Left lung (tissue), 10 donors: ENCODE results near the gene S100PBP. TPM values are rescaled to one million over a fixed set of nuclear protein-coding genes. Genes with fewer than 3 reads are reported as not detected.
"Not testable (repeated sequence)": the region's sequence is repeated elsewhere in the genome, so short reads cannot be mapped to it uniquely, and the experiment has no call there.

ENCODE experiments used
- ATAC-seq: fragments of 200-7000 bp; cut with Tn5 transposase; one replicate; pipeline ENCODE4 v1.9.1; 2020; ENCODE audit warnings: moderate library complexity
- DNase-seq, 4 donors: peaks; one replicate each; pipeline ENCODE4 v3.0.0-alpha.2; 2013 to 2020
- H3K27ac ChIP-seq, 2 donors: fragments of 200-600 bp; sonication (generic) in 1 of 2; one replicate each; pipeline versions ENCODE4 v1.5.0 to v1.8.0; 2020 to 2021
- H3K27me3 ChIP-seq, 2 donors: fragments of 200-600 bp; sonication (generic) in 1 of 2; one replicate each; pipeline versions ENCODE4 v1.5.0 to v1.8.0; 2020 to 2021
- H3K36me3 ChIP-seq, 2 donors: fragments of 200-600 bp; sonication (generic) in 1 of 2; one replicate each; pipeline versions ENCODE4 v1.5.0 to v1.8.0; 2020 to 2021
- H3K4me1 ChIP-seq, 2 donors: fragments of 200-600 bp; one replicate each; pipeline ENCODE4 v1.8.0; 2021
- H3K4me3 ChIP-seq, 2 donors: fragments of 200-600 bp; sonication (generic) in 1 of 2; one replicate each; pipeline versions ENCODE4 v1.5.0 to v1.8.0; 2020 to 2021; ENCODE audit warnings: mild to moderate bottlenecking in 1 of 2
- H3K9me3 ChIP-seq, 2 donors: fragments of 200-600 bp; sonication (generic) in 1 of 2; one replicate each; pipeline versions ENCODE4 v1.5.0 to v1.8.0; 2020 to 2021
- CTCF ChIP-seq, 2 donors: fragments of 200-600 bp; sonication (generic) in 1 of 2; IDR thresholded peaks; one replicate each; pipeline versions ENCODE4 v1.5.0 to v1.8.0; 2021; ENCODE audit warnings: antibody characterized with exemption in 2 of 2
- intact Hi-C, 2 donors: fragments of 100-400 bp; cut with DNase I; formaldehyde crosslinking; loops; one replicate each; pipeline versions ENCODE4 v1.11.2 to v1.14.2; 2022
- polyA plus RNA-seq, 6 donors: library from polyadenylated mRNA; unstranded; fragments of 120-200 nt; gene quantifications; one replicate each; pipeline ENCODE4 v1.2.1, GENCODE V29; 2013; ENCODE audit not compliant: insufficient read length in 6 of 6
- total RNA-seq, 2 donors: library from RNA; stranded (reverse); fragmentation: NEBNext Ultra II Directional; extraction: Animal tissue kit (Norgen Biotek cat#: 25700); gene quantifications; one replicate each; pipeline ENCODE4 v1.2.1, GENCODE V29; 2021
- donor health status: DM: no; HTN: yes; CAD: no.
- donor health status: DM: no; HTN: no; CAD: no.

Gene S100PBP
- total and polyA plus RNA-seq, 8 donors = 32.3 to 56.5 (median 51.1) TPM

- H3K27ac ChIP-seq = no peak overlapping the region
- intact Hi-C loops = no loop called here
- no peak overlapping the region for H3K4me3 ChIP-seq
- no peaks in the 10 kb centered on the region for H3K4me1 ChIP-seq
- no peaks in the 10 kb centered on the region for H3K9me3 ChIP-seq
- ATAC-seq (no peak), DNase-seq (no peak)
- peaks cover 0 to 94% of the 10 kb centered on the region in 2 donors for H3K36me3 ChIP-seq
- no peaks in the 10 kb centered on the region for H3K27me3 ChIP-seq
- TF ChIP-seq CTCF (IDR thresholded peaks at IDR 0.05) = no peak
Measured at GRCh38 chr1:32797456-32797855, 20.0 kb upstream of the S100PBP start.

- Histone ChIP-seq H3K4me1 (no peaks in the 10 kb centered on the region), H3K27me3 (no peaks in the 10 kb centered on the region), H3K9me3 (no peaks in the 10 kb centered on the region), H3K36me3 (peaks cover 0 to 95% of the 10 kb centered on the region in 2 donors), H3K27ac (no peak overlapping the region), H3K4me3 (no peak overlapping the region)
- no peak for TF ChIP-seq CTCF (IDR thresholded peaks at IDR 0.05)
- no peak for ATAC-seq
- DNase-seq = no peak
- intact Hi-C loops = no loop called here
Measured at GRCh38 chr1:32798191-32798590, 19.3 kb upstream of the S100PBP start.

- H3K4me1 ChIP-seq = no peaks in the 10 kb centered on the region
- peak overlapping the region in 1 of 2 donors; percentile 15 for H3K27ac ChIP-seq
- peaks cover 0 to 93% of the 10 kb centered on the region in 2 donors for H3K36me3 ChIP-seq
- H3K4me3 ChIP-seq = no peak overlapping the region
- no peak for DNase-seq
- intact Hi-C loops = no loop called here
- no peaks in the 10 kb centered on the region for H3K27me3 ChIP-seq
- H3K9me3 ChIP-seq = no peaks in the 10 kb centered on the region
- no peak for TF ChIP-seq CTCF (IDR thresholded peaks at IDR 0.05)
- no peak for ATAC-seq
Measured at GRCh38 chr1:32798679-32799416, 18.6 kb upstream of the S100PBP start.

GRCh38 chr1:32801096-32801715 is 16.2 kb upstream of the S100PBP start:
- TF ChIP-seq CTCF (IDR thresholded peaks at IDR 0.05) = no peak
- ATAC-seq (no peak), DNase-seq (no peak)
- Histone ChIP-seq H3K4me1 (no peaks in the 10 kb centered on the region), H3K27ac (no peak overlapping the region), H3K9me3 (no peaks in the 10 kb centered on the region), H3K4me3 (no peak overlapping the region), H3K27me3 (no peaks in the 10 kb centered on the region), H3K36me3 (peaks cover 0 to 88% of the 10 kb centered on the region in 2 donors)
- intact Hi-C loops = no loop called here

- DNase-seq, H3K4me1 ChIP-seq, H3K9me3 ChIP-seq, H3K4me3 ChIP-seq, H3K27ac ChIP-seq, H3K27me3 ChIP-seq, intact Hi-C loops, ATAC-seq: not testable (repeated sequence)
- H3K36me3 ChIP-seq = peaks cover 0 to 89% of the 10 kb centered on the region in 2 donors
Measured at GRCh38 chr1:32804460-32804859, 13.0 kb upstream of the S100PBP start.
